Tongue (tissue), 2 donors: ENCODE measurements around the gene EXD3. TPM values are rescaled to one million over a fixed set of nuclear protein-coding genes. Genes with fewer than 3 reads are reported as not detected.
A peak's percentile ranks its signal among the peaks of the same experiment; 100 is the strongest.
"Not testable (repeated sequence)": the region's sequence is repeated elsewhere in the genome, so short reads cannot be mapped to it uniquely, and the experiment has no call there.

Experiments used
- DNase-seq: peaks from one replicate; pipeline ENCODE4 v3.0.0-alpha.2; 2015
- total RNA-seq: library from RNA; depleted of rRNA; stranded (reverse); fragments of >200 nt; gene quantifications from one replicate; pipeline ENCODE4 v1.2.3, GENCODE V29; 2014

EXD3 gene
- total RNA-seq, 1 donor from 2014 or later, result 19.9 TPM

GRCh38 chr9:137459152-137459600 lies 36.2 kb upstream of the EXD3 start, which contains the start of gene NSMF:
NSMF (minus strand) TSS chr9:137459334; CDS start chr9:137459102, 232 bp downstream.
- DNase-seq, result peak; percentile 97

- peak; percentile 36 for DNase-seq
Measured at GRCh38 chr9:137458194-137459151, 35.5 kb upstream of the EXD3 start.

DNA sequence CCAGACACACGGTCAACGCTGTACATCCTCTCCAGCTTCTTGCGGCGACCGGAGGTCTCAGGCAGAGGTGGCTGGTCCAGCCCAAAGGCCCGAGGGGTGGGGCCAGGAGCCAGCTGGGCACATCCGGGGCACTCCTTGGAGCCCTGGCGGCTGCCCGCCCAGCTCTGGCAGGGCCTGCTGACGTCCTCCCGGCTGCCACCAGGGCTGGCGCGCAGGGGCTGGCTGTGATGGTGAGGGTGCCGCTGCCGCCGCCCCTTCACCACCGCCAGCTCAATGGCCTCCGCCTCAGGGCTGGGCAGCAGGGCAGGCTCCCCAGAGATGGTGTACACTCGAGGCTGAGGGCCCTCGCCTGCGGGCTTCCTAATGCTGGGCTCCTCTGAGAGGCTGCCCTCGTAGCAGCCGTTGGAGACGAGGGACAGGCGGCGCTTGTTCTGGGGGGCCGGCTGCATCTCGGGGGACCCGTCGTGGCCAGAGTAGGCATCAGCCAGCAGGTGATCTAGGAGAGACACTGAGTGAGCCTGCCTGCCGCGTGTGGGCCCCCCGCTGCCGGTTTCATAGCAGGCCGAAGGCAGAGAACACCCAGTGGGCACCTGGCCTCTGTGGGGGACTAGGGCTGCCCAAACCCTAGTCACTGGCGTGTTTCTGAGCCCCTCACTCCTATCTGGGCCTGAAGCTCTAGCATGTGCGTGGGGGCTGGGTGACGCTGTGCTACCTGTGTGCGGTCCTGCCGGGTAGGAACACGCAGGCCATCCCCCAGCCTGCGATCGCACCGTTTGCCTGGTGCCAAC lies 34.6 kb upstream of the EXD3 start:
- DNase-seq, result no peak

GRCh38 chr9:137456864-137457405 lies 34.0 kb upstream of the EXD3 start:
- no peak for DNase-seq

- DNase-seq, result no peak
Measured at GRCh38 chr9:137456061-137456863, 33.3 kb upstream of the EXD3 start.

DNA sequence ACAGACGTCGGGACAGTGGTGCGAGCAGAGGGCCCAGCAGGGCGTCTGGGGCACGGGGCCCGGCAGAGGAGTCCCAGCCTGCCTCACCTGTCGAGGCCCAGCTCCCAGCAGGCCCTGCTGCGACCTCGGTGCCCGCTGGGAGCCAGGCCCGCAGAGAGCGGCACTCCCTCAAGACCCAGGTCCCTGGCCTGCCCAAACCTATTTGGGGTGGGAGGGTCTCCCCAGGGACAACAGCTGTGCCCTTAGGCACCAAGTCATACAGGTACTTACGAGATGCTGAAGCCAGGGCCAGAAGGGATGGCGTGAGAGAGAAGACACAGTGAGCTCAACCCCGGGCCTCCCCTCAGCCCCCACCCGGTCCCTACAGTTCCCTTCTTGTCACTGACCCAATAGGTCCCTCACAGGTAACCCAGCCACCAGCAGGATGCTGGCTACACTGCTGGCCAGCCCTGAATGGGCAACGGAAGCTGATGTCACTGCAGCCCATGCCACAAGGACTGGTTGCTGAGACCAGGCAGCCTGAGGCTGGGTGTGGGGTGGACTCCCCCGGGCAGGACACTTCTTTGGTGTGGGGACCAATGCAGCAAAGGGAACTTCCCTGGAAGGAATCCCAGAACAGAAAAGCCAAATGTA lies 32.5 kb upstream of the EXD3 start:
- DNase-seq, result no peak

DNA sequence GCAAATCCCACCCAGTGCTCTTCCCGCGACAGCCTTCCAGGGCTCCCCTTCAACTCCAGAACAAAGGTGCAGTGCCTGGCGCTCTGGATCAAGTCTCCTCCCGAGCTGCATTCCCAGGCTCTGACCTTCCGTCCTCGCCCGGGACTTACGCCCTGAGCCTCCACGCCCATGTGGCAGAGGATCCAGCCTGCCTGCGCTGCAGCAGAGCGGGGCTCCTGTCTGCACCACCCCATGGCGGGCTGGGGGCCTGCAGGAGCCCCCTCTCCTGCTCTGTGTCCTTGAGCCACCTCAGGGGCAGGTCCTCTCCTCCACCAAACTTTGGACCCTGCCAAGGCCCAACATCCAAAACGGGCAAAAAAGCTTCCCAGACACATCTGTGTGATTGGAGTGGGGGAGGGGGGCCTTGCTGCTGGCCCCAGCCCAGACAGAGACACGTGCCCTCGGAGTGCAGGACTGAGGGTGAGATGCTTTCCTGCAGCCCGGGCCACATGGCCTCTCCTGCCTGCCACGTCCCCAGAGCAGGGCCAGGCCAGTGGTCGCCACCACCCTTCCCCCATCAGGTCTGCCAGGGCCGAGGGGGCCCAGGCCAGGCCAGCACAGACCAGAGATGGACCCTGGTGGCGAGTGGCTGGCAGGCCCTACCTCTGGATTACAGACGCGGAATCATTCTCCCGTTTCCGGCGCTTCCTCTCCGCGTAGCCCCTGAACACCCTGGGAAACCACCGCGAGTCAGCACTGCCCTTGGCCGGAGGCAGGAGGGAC lies 31.8 kb upstream of the EXD3 start:
- no peak for DNase-seq

DNA sequence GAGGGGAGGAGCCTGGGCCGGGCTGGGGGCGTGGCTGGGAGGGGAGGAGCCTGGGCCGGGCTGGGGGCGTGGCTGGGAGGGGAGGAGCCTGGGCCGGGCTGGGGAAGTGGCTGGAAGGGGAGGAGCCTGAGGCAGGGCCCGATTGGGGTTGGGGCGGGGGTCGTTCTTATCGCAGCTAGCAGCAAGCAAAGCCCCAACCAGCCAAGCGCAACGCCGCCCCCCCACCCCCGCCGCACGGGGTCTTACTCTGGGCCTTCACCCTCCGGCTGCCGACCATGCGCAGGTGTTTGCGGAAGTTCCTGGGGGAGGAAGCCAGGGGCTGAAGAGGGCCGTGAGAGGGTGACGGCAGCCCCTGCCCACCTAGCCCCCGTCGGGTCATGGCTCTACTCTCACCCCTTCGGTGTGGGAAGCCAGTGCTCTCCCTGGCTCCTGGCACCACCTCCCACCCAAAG lies 31.2 kb upstream of the EXD3 start:
- peak; percentile 20 for DNase-seq

- peak; percentile 81 for DNase-seq
Measured at GRCh38 chr9:137453643-137454081, 30.7 kb upstream of the EXD3 start.

GRCh38 chr9:137452761-137453642 lies 30.0 kb upstream of the EXD3 start:
- DNase-seq, result no peak

DNA sequence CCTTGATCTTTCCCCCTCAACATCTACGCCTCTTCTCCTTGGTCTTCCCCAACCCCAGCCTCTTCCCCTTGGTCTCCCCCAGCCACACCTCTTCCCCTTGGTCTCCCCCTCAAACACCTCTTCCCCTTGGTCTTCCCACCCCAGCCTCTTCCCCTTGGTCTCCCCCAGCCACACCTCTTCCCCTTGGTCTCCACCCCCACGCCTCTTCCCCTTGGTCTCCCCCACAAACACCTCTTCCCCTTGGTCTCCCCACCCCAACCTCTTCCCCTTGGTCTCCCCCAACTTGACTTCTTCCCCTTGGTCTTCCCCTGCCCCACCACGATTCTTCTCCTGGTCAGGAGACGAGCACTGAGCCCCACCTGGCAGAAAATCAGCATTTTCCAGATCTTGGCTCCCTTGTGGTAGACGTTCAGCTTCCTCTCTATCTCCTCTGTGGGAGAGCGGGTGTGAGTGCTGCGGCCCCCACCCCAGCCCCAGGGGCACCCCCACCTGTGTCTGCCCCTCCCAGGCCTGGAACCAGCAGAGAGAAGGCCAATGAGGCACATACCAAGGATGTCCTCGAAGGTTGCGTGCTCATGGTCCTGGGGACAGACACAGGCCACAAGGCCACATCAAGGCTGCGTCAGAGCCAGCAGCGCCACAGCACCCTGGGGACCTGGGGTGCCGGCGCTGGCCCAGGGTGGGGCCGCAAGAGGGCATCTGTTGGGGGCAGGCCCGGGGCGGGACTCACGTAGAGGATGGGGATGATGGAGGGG lies 29.2 kb upstream of the EXD3 start:
- DNase-seq, result no peak

GRCh38 chr9:137451264-137452005 lies 28.5 kb upstream of the EXD3 start:
- not testable (repeated sequence) for DNase-seq

- not testable (repeated sequence) for DNase-seq
Measured at GRCh38 chr9:137450539-137451222, 27.7 kb upstream of the EXD3 start.

DNA sequence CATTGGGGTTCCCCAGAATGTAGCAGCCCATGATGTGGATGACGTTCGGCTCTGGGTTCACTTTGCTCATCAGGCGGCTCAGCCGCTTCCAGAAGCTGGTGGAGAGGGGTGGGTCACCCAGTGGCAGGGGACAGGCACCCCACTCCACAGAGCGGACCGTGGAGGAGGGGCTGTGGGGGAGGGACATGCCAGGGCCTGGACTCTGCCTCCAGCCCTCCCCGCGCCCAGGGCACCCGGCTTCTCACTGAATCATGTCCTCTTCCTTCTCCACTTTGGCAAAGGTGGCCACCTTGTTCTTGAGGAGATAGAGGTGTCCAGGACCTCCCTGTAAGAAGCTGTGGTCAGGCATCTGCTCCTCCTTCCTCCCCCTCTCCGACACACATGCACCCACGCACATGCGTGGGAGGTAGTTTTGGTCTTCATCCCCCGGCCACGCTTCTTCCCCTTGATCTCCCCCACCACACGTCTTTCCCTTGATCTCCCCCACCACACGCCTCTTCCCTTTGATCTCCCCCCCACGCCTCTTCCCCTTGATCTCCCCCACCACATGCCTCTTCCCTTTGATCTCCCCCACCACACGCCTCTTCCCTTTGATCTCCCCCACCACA lies 27.1 kb upstream of the EXD3 start:
- DNase-seq, result no peak

DNA sequence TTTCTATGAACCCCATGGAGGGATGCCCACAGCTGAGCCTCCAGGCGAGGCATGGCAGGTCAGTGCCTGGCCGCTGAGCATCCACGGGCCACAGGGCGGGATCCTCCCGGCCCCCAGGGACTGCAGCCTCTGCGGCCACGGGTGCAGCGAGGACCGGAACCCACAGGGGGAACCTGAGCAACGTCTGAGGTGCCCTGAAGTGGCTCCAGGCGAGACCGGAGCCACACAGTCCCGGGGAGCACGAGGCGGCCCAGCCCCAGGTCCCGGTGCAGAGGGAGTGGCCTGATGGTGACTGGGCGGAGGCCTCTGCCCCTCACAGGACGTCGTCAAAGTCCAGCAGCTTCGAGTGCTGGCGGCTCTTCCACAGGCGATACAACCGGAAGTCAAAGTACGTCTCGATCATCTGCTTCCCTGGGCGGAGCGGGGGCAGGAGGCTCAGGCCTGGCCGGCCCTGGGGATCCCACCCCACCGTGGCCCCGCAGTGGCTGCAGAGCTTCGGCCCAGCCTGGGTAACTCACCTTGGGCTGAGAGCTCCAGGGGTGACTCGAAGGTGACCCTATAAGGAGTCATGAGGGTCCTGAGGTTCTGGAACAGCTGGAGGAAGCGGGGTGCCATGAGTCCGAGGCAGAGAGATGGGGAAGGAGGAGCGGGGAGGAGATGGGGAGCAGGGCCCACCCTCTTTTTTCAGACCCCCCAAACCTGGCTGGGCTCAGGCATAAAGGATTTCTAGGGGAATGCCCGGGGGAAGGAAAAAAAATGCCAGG lies 26.3 kb upstream of the EXD3 start:
- no peak for DNase-seq

DNA sequence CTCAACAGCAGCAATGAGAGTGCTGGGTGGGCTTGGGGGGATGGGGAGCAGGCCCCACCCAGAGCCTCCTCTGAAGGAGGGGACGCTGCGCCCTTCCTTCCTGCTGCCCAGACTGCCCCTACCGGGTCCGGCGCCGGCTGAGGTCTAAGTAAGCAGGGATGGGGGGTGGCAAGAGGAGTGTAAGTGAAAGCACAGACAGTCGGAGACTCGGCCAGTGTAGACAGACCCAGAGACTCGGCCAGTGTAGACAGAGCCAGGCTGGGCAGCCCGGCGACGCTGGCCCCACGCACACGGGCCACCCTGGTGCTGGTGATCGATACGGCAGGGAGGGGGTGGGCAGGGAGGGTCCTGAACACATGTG lies 25.6 kb upstream of the EXD3 start:
- no peak for DNase-seq
